Kidney tubule cell (primary cell): ENCODE results near the gene CNOT2.
A peak's percentile ranks its signal among the peaks of the same experiment; 100 is the strongest.
"Not testable (repeated sequence)": the region's sequence is repeated elsewhere in the genome, so short reads cannot be mapped to it uniquely, and the experiment has no call there.

Experiments used
- DNase-seq: peaks from one replicate; pipeline ENCODE4 v3.0.0-alpha.2; 2018; ENCODE audit warnings: low spot score

Gene CNOT2

GRCh38 chr12:70365648-70366518 lies 122.7 kb downstream of the CNOT2 start, which contains the start of gene KCNMB4:
KCNMB4 (plus strand) TSS chr12:70366290; CDS start chr12:70366735, 445 bp downstream.
- DNase-seq: peak; percentile 53

GRCh38 chr12:70366581-70367257 lies 123.5 kb downstream of the CNOT2 start:
- peak; percentile 47 for DNase-seq

GRCh38 chr12:70367258-70368141 lies 124.3 kb downstream of the CNOT2 start:
- DNase-seq: no peak

GRCh38 chr12:70372881-70373280 lies 129.6 kb downstream of the CNOT2 start:
- DNase-seq: no peak

- DNase-seq: no peak
These were observed 136.6 kb downstream of the CNOT2 start for GRCh38 chr12:70379846-70380245.

GRCh38 chr12:70383484-70383883 lies 140.3 kb downstream of the CNOT2 start:
- DNase-seq: no peak

GRCh38 chr12:70383886-70384285 lies 140.7 kb downstream of the CNOT2 start:
- DNase-seq: no peak

GRCh38 chr12:70386771-70387170 lies 143.5 kb downstream of the CNOT2 start:
- no peak for DNase-seq

- DNase-seq: no peak
These were observed 146.4 kb downstream of the CNOT2 start for GRCh38 chr12:70389678-70390077.

- DNase-seq: not testable (repeated sequence)
These were observed 149.4 kb downstream of the CNOT2 start for GRCh38 chr12:70392631-70393030.

- peak; percentile 30 for DNase-seq
These were observed 150.7 kb downstream of the CNOT2 start for GRCh38 chr12:70393787-70394499.

- DNase-seq: no peak
These were observed 154.8 kb downstream of the CNOT2 start for GRCh38 chr12:70398002-70398401.

GRCh38 chr12:70398862-70399261 lies 155.6 kb downstream of the CNOT2 start:
- DNase-seq: no peak

- DNase-seq: no peak
These were observed 156.1 kb downstream of the CNOT2 start for GRCh38 chr12:70399311-70399710.

GRCh38 chr12:70400124-70400523 lies 156.9 kb downstream of the CNOT2 start:
- DNase-seq: no peak

GRCh38 chr12:70402597-70402996 lies 159.4 kb downstream of the CNOT2 start:
- DNase-seq: no peak

GRCh38 chr12:70403826-70404225 lies 160.6 kb downstream of the CNOT2 start:
- DNase-seq: no peak
